Neural progenitor cell (in vitro differentiated cells): ENCODE data around the gene DDX28.

ENCODE experiments used
- EZH2 ChIP-seq: fragments of 200-600 bp; sonication (generic); IDR thresholded peaks from 2 replicates; pipeline ENCODE4 v1.6.1; 2017; ENCODE audit warnings: antibody characterized with exemption, mild to moderate bottlenecking, moderate library complexity
- TF ChIP-seq, protein P1 (sequence below): fragments of 200-600 bp; sonication (generic); IDR thresholded peaks from 2 replicates; pipeline ENCODE4 v1.5.1; 2017; ENCODE audit warnings: antibody characterized with exemption, mild to moderate bottlenecking

DNA sequence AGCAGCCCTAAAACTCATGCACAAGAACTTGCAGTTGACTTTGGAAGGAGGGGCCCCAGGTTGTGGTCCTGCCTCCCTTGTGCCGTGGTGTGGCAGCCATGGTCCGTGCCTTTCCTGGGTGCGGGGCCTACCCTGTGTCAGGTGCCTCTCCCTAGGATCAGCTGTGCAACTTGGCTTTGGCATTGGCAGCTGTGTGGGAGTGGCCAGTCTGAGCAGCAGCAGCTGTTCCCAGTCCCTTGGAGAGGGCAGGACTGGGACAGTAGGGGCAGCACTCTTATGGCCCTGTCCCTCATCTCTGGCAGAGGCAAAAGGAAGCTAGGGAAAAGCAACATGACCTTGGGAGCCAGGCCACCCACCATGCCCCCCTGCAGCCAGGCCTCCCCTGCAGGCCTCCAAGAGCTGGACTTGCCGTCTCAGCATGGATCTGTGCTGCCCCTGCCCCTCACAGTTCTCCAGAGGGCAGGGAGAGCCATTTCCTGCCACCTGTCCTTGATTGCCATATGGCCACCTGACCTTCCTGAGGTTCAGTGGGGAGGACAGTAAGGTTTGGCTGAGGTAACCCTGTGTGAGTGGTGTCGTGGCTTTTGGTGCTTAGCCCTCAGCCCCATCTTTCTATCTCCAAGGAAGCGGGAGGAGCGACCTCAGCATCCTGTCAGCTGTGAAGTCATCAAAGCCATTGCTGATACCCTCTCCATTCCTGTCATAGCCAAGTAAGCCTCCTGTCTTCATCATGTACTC is 46.6 kb upstream of the DDX28 start:
- no peak for TF ChIP-seq EZH2
- TF ChIP-seq, protein P1, sequence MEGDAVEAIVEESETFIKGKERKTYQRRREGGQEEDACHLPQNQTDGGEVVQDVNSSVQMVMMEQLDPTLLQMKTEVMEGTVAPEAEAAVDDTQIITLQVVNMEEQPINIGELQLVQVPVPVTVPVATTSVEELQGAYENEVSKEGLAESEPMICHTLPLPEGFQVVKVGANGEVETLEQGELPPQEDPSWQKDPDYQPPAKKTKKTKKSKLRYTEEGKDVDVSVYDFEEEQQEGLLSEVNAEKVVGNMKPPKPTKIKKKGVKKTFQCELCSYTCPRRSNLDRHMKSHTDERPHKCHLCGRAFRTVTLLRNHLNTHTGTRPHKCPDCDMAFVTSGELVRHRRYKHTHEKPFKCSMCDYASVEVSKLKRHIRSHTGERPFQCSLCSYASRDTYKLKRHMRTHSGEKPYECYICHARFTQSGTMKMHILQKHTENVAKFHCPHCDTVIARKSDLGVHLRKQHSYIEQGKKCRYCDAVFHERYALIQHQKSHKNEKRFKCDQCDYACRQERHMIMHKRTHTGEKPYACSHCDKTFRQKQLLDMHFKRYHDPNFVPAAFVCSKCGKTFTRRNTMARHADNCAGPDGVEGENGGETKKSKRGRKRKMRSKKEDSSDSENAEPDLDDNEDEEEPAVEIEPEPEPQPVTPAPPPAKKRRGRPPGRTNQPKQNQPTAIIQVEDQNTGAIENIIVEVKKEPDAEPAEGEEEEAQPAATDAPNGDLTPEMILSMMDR = no peak
